Breast epithelium (tissue), 3 donors: ENCODE results near the gene CSH1.
"Not testable (repeated sequence)": the region's sequence is repeated elsewhere in the genome, so short reads cannot be mapped to it uniquely, and the experiment has no call there.

Experiments used
- POLR2A ChIP-seq: fragments of 450-650 bp; IDR thresholded peaks from one replicate; pipeline ENCODE4 v1.6.1; 2016; ENCODE audit warnings: antibody characterized with exemption, mild to moderate bottlenecking, moderate library complexity
- POLR2AphosphoS5 ChIP-seq, 3 donors: sonication (generic); formaldehyde crosslinking; IDR thresholded peaks; one replicate each; pipeline ENCODE4 v1.6.1; 2017; ENCODE audit warnings: antibody characterized with exemption in 3 of 3
- TF ChIP-seq, protein P1 (sequence below), 3 donors: fragments of 450-650 bp; IDR thresholded peaks; one replicate each; pipeline ENCODE4 v1.5.1; 2016 to 2017; ENCODE audit warnings: antibody characterized with exemption in 3 of 3, mild to moderate bottlenecking in 3 of 3, moderate library complexity in 3 of 3

GRCh38 chr17:63917206-63917605, 20.8 kb upstream of the CSH1 start:
- TF ChIP-seq, protein P1, sequence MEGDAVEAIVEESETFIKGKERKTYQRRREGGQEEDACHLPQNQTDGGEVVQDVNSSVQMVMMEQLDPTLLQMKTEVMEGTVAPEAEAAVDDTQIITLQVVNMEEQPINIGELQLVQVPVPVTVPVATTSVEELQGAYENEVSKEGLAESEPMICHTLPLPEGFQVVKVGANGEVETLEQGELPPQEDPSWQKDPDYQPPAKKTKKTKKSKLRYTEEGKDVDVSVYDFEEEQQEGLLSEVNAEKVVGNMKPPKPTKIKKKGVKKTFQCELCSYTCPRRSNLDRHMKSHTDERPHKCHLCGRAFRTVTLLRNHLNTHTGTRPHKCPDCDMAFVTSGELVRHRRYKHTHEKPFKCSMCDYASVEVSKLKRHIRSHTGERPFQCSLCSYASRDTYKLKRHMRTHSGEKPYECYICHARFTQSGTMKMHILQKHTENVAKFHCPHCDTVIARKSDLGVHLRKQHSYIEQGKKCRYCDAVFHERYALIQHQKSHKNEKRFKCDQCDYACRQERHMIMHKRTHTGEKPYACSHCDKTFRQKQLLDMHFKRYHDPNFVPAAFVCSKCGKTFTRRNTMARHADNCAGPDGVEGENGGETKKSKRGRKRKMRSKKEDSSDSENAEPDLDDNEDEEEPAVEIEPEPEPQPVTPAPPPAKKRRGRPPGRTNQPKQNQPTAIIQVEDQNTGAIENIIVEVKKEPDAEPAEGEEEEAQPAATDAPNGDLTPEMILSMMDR (IDR thresholded peaks at IDR 0.05) = not testable (repeated sequence)
- TF ChIP-seq POLR2AphosphoS5 (IDR thresholded peaks at IDR 0.05); POLR2A: not testable (repeated sequence)
